H1 (cell line): ENCODE measurements around the gene MBOAT1. TPM values are rescaled to one million over a fixed set of nuclear protein-coding genes. Genes with fewer than 3 reads are reported as not detected.

ENCODE experiments used
- EP300 ChIP-seq, 2 experiments: IDR thresholded peaks; 1 replicate in 1 of 2; 2 replicates in 1 of 2; pipeline ENCODE4 v1.6.1; 2011 to 2012; ENCODE audit warnings: low read depth in 2 of 2, low read length in 2 of 2, mild to moderate bottlenecking in 2 of 2, borderline replicate concordance in 1 of 2, inconsistent platforms in 1 of 2, moderate library complexity in 1 of 2
- KDM4A ChIP-seq: IDR thresholded peaks from one replicate; pipeline ENCODE4 v1.7.1; 2012; ENCODE audit warnings: low read depth, mild to moderate bottlenecking, moderate library complexity, low read length, inconsistent platforms; ENCODE audit not compliant: severe bottlenecking
- polyA plus RNA-seq, 7 experiments: library from polyadenylated mRNA; depleted of rRNA in 3 of 7; stranded (reverse) in 5 of 7; unstranded in 2 of 7; fragments of >200 nt in 5 of 7; fragments of 200-250 nt in 2 of 7; gene quantifications; 1 replicate in 5 of 7; 2 replicates in 1 of 7; 4 replicates in 1 of 7; pipeline versions ENCODE4 v1.2.1 to v1.2.3, GENCODE V29; 2011 to 2013; ENCODE audit warnings: missing spikeins in 2 of 7, mixed read lengths in 2 of 7
- total RNA-seq: library from RNA; stranded (reverse); fragmentation: NEBNext Ultra II Directional; extraction: Animal tissue kit (Norgen Biotek cat#: 25700); gene quantifications from 2 replicates; pipeline ENCODE4 v1.2.1, GENCODE V29; 2021

MBOAT1 gene
- total and polyA plus RNA-seq, 2 of the 8 experiments (the other 6 are each of a cell fraction or from before 2014, with no cell fraction given), result 4.9 to 19.5 TPM

- TF ChIP-seq KDM4A (no peak), EP300 (IDR thresholded peaks at IDR 0.05; ENCODE audit: borderline replicate concordance in 1 of 2, low read depth in 2 of 2, low read length in 2 of 2) (no peak)
- TF ChIP-seq, all 59 proteins: peak for 0
These were observed 156.4 kb downstream of the MBOAT1 start (continued) for GRCh38 chr6:20055916-20056315.

Other genes with a start within 250 kb of the MBOAT1 start
- 41.4 and 42.2 TPM in 2 replicates for gene E2F3, start 189.4 kb upstream of the MBOAT1 start, total RNA-seq
- gene E2F3, start 189.4 kb upstream of the MBOAT1 start, polyA plus RNA-seq (2011; rRNA removed), result 10.5 and 14.9 TPM in 2 replicates